Posterior vena cava (tissue), 2 donors: ENCODE data around the gene PTPRG. TPM values are rescaled to one million over a fixed set of nuclear protein-coding genes. Genes with fewer than 3 reads are reported as not detected.

Experiments used
- DNase-seq: peaks from one replicate; pipeline ENCODE4 v3.0.0-alpha.2; 2020; ENCODE audit warnings: low spot score
- intact Hi-C, 2 donors: fragments of 100-400 bp; cut with DNase I; formaldehyde crosslinking; loops; one replicate each; pipeline versions ENCODE4 v1.14.1 to v1.14.2; 2022 to 2023
- total RNA-seq, 2 donors: library from RNA; stranded (reverse); fragmentation: NEBNext Ultra II Directional; extraction: Animal tissue kit (Norgen Biotek cat#: 25700); gene quantifications; one replicate each; pipeline ENCODE4 v1.2.1, GENCODE V29; 2021
- donor health status: DM: yes; HTN: yes; CAD: no.
- donor health status: DM: yes; HTN: yes; CAD: no.

PTPRG gene
- total RNA-seq, 2 donors from 2014 or later, result 80.4 to 98.0 TPM

GRCh38 chr3:61822588-61822987 is 261.2 kb downstream of the PTPRG start:
- intact Hi-C loops, result no loop called here
- no peak for DNase-seq

GRCh38 chr3:61824553-61825135 is 263.3 kb downstream of the PTPRG start:
- DNase-seq, result no peak
- intact Hi-C loops, result no loop called here

GRCh38 chr3:61826161-61826560 is 264.8 kb downstream of the PTPRG start:
- intact Hi-C loops, result no loop called here

DNA sequence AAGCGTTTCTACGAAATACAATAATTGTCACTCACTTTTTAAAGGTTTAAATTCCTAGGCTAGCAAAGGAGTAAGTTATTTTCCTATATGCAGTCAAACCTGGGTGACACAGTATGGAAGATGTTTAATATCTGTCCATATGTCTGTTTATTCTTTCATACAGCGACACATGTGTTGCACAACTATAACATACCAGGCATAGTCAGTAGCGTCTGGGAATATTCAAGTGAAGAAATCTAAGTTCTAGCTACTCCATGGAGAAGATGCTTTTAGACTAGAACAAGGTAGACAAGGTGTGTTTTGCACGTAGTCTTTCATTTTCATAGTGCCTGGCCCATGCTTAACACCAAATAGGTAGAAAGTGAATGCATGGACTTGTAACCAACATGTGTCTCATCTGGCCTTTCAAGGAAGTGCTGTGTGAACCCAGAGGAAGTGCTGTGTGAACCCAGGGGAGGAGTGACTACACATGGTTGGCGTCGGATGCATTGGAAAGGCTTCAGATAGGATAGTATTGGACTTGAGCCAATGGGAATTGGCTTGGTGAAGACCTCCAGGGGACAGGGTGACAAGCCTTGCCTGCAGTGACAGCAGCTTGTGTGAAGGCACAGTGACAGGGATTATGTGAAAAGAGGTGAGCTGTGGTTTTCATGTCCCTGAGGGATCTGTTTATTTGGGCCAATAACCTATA is 267.0 kb downstream of the PTPRG start:
- intact Hi-C loops, result no loop called here
- no peak for DNase-seq

More at GRCh38 chr3:61826161-61826560, 264.8 kb downstream of the PTPRG start:
- no peak for DNase-seq

DNA sequence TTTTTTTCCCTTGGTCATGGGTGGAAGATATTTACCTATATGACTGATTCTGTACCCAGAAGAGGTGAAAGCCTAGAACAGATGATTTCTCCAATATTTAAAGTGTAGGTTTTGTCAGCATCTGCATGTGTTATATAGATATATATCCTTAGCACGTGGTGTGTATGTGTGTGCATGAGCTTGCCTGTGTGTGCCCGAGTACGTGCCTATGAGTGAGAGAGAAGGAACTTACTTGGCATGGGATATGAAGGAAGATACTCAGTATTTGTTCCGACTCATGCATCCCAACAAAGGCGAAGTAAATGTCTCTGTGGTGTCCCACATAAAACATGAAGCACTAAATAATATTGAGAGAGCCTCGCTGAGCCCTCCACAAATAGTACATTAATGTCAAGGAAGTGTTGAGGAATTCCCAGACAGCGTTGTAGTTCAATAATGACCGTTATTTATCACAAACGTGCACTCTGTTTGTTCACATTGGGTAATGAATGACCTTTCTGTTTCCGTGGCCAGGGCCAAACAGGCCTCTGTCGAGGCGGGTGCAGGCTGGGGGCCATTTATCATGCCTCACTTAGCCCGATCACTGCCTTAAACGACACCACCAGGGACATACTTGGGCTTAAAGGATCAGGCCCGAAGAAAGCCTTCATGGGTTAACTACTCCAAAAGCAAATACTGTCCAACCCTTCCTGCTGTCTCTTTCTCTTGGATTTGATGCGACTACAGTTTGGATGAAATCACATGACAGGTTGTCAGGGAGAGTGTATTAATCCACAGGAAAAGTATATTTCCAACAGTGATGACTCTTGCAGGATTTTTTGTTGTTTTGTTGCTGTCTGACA is 267.7 kb downstream of the PTPRG start:
- no peak for DNase-seq
- intact Hi-C loops, result no loop called here

- no peak for DNase-seq
- intact Hi-C loops, result no loop called here
These were observed 268.5 kb downstream of the PTPRG start for GRCh38 chr3:61829722-61830350.

DNA sequence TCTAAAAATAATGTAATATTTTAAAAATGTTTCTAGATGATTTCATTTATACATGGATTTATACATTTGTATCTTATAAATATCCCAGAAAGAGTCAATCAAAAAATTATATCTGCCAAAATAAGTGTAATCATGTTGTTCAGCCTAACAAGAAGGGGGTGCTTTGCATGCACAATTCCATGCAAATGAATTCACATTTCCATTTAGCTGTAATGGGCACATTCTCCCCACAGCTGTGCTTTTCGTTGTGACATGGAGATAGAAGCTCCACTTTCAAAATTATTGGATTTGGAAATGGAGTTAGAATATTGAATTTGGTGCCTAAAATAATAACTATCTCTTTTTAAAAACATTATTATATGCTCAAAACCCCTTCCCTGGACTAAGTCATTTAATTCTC is 270.6 kb downstream of the PTPRG start:
- intact Hi-C loops, result no loop called here
- DNase-seq, result no peak

DNA sequence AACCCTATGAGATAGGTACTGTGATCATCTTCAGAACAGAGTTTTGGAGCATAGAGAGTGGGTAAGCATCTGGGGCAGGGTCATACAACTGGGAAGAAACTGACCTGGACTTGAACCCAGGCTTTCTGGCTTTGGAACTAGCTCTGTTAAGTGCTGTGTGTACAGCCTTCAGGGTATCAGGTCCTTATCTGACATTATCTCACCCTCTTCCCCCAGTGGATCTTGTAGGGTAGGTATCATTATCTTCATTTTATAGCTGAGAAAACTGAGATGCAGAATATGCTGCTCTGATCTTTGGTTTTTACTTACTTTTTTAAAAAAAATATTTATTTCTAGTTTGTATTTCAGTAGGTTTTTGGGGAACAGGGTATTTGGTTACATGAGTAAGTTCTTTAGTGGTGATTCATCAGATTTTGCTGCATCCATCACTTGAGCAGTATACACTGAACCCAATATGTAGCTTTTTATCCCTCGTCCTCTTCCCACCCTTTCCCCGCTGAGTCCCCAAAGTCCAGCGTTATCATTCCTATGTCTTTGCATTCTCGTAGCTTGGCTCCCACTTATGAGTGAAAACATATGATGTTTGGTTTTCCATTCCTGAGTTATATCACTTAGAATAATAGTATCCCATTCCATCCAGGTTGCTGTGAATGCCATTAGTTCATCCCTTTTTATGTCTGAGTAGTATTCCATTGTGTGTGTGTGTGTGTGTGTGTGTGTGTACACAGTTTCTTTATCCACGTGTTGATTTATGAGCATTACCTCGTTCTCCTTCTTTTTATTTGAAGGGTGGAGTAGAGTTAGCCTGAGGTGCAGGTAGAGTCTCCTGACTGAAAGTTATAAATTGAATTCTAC is 271.2 kb downstream of the PTPRG start:
- intact Hi-C loops, result no loop called here
- DNase-seq, result no peak

GRCh38 chr3:61839256-61839655 is 277.9 kb downstream of the PTPRG start:
- intact Hi-C loops, result no loop called here
- DNase-seq, result no peak

- intact Hi-C loops, result loop anchor here in 1 of 2 donors (10.0 kb wide), 1 partner anchor 276 kb away; the partner anchor contains the start of gene PTPRG
- DNase-seq, result no peak
These were observed 279.9 kb downstream of the PTPRG start for GRCh38 chr3:61841111-61841845.

DNA sequence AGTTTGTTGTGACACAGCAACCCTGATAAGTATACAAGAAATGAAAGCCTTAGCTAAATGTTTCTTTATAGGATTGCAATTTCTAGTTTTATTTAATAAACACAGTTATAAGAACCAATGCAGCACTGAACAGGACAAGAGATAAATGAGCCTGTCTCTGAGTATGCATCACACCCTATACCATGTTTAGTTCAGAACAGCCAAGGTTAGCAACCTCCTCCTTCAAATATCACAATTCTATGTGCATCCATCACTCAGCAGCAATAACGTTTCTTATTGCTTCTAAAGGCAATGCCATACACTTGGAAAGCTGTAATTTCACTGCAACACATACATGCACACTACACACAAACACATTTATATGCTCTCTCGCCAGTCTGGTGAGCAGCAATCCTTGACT is 280.6 kb downstream of the PTPRG start:
- intact Hi-C loops, result loop anchor here in 1 of 2 donors (10.0 kb wide), 1 partner anchor 277 kb away; the partner anchor contains the start of gene PTPRG
- DNase-seq, result no peak

- intact Hi-C loops, result loop anchor here in 1 of 2 donors (10.0 kb wide), 1 partner anchor 280 kb away; the partner anchor contains the start of gene PTPRG
- DNase-seq, result no peak
These were observed 283.0 kb downstream of the PTPRG start for GRCh38 chr3:61844346-61844745.

DNA sequence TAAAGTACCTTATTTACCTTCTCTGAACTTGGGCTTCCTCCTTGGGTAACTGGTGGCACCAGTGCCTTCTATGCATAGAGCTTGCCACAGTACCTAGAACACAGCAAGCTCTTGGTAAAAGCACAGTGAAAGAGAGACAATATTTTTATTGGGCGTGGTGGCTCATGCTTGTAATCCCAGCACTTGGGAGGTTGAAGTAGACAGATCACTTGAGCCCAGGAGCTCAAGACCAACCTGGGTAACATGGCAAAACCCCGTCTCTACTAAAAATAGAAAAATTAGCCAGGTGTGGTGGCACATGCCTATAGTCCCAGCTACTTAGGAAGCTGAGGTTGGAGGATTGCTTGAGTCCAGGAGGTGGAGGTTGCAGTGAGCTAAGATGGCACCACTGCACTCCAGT is 285.1 kb downstream of the PTPRG start:
- intact Hi-C loops, result loop anchor here in 1 of 2 donors (10.0 kb wide), 1 partner anchor 282 kb away; the partner anchor contains the start of gene PTPRG
- DNase-seq, result no peak

DNA sequence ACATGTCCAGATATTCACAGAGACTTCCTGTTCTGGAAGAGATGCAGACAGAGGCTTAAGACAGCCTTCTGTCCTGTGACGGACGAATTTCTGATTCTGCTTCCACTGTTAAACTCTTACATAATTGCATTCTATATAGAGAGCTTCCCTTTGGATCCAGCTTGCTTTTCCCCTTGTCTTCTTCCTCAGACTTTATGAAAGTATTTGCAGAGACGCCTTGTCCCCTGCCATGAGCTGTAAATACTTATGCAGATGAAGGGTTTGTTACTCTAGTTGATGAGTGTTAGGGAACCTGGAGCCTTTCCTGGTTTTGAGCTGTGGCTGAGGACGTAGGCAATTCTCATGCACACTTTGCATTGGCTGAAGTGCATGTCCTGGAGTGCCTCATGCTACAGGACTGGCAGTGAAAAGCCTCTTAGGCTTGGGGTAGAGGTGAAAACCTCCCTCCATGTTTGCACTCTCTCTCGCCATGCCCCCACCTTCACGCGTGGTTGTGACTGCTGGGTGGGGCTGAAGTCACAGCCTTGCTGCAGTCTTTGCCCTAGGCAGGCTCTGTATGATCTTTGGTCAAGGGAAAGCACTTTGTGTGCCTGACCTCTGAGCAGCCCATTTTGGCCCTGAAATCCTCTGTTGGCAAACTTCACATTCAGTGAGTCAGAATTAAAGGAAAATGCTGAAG is 286.6 kb downstream of the PTPRG start:
- peak; percentile 84 for DNase-seq
- intact Hi-C loops, result loop anchor here in 1 of 2 donors (10.0 kb wide), 1 partner anchor 283 kb away; the partner anchor contains the start of gene PTPRG

DNA sequence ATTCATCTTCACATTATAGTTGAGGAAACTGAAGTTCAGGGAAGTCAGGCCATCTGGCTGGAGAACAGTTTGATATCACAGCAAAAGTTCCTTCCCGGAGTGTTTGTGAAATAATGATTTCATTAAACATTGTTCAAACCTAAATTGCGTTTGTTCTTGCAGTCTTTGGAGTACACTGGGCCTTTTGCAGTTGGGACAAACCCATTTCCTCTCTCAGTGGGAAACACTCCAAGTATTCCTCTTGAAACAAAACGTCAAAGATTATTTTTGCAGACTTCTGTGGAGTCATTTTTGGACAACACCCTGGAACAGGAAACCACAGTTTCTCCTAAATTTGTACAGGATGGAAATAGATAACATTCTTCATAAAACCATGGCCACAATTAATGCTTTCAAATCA is 287.5 kb downstream of the PTPRG start:
- intact Hi-C loops, result loop anchor here in 1 of 2 donors (10.0 kb wide), 1 partner anchor 284 kb away; the partner anchor contains the start of gene PTPRG
- no peak for DNase-seq

GRCh38 chr3:61853912-61854311 is 292.5 kb downstream of the PTPRG start:
- intact Hi-C loops, result loop anchor here in 1 of 2 donors (10.0 kb wide), 1 partner anchor 289 kb away; the partner anchor contains the start of gene PTPRG

GRCh38 chr3:61855211-61855610 is 293.8 kb downstream of the PTPRG start:
- intact Hi-C loops, result loop anchor here in 1 of 2 donors (10.0 kb wide), 1 partner anchor 290 kb away; the partner anchor contains the start of gene PTPRG
- DNase-seq, result no peak

More at GRCh38 chr3:61853912-61854311, 292.5 kb downstream of the PTPRG start:
- DNase-seq, result no peak
